HEK293 (cell line): Measurements from ENCODE around the gene WDFY2.
A peak's percentile ranks its signal among the peaks of the same experiment; 100 is the strongest.

Experiments
- CTCF ChIA-PET: fragments of 350-600 bp; formaldehyde crosslinking; extraction: SDS; loops from one replicate; lab custom pipeline; 2021; ENCODE audit warnings: antibody characterized with exemption; lab: Yijun Ruan, JAX
- POLR2A ChIA-PET: fragments of 300-600 bp; formaldehyde crosslinking; extraction: SDS; loops from one replicate; lab custom pipeline; 2020; ENCODE audit warnings: antibody characterized with exemption, inconsistent platforms; lab: Yijun Ruan, JAX
- H3K27ac ChIP-seq: fragments of 200-500 bp; sonication (Bioruptor generic); 2 replicates; pipeline ENCODE4 v1.5.1; 2014; ENCODE audit warnings: low read depth, low read length, control low read depth, inconsistent platforms; ENCODE audit errors: extremely low read depth
- H3K36me3 ChIP-seq, 2 experiments: fragments of 200-500 bp in 1 of 2; sonication (Bioruptor generic) in 1 of 2; 1 replicate in 1 of 2; 2 replicates in 1 of 2; pipeline ENCODE4 v1.5.1; 2014 to 2017; ENCODE audit warnings: inconsistent platforms in 2 of 2, low read length in 2 of 2; ENCODE audit not compliant: control insufficient read depth in 2 of 2, insufficient read depth in 1 of 2
- H3K4me1 ChIP-seq: fragments of 200-500 bp; sonication (Bioruptor generic); 2 replicates; pipeline ENCODE4 v1.5.1; 2014; ENCODE audit warnings: mild to moderate bottlenecking, low read length, inconsistent platforms; ENCODE audit not compliant: control insufficient read depth, insufficient read depth
- H3K4me3 ChIP-seq: 2 replicates; pipeline ENCODE4 v1.5.1; 2011; ENCODE audit warnings: low read depth, mild to moderate bottlenecking, control low read depth, low read length, moderate library complexity
- H3K9me3 ChIP-seq: fragments of 200-500 bp; sonication (Bioruptor generic); 2 replicates; pipeline ENCODE4 v1.5.1; 2014; ENCODE audit warnings: low read depth, low read length, inconsistent platforms; ENCODE audit not compliant: control insufficient read depth, insufficient read depth
- GLI2 ChIP-seq: fragments of 450-650 bp; formaldehyde crosslinking; IDR thresholded peaks from 2 replicates; pipeline ENCODE4; 2017; ENCODE audit warnings: missing biosample characterization, missing genetic modification characterization, low read depth, borderline replicate concordance
- GLIS2 ChIP-seq: fragments of 450-650 bp; formaldehyde crosslinking; IDR thresholded peaks from 2 replicates; pipeline ENCODE4 v1.5.1; 2016; ENCODE audit warnings: missing biosample characterization, missing genetic modification characterization
- PRDM4 ChIP-seq: fragments of 450-650 bp; formaldehyde crosslinking; IDR thresholded peaks from 2 replicates; pipeline ENCODE4 v1.5.1; 2017; ENCODE audit warnings: missing biosample characterization, missing genetic modification characterization
- SCRT2 ChIP-seq: fragments of 450-650 bp; formaldehyde crosslinking; IDR thresholded peaks from 2 replicates; pipeline ENCODE4 v1.5.1; 2016; ENCODE audit warnings: missing biosample characterization, missing genetic modification characterization
- SP7 ChIP-seq: fragments of 450-650 bp; formaldehyde crosslinking; IDR thresholded peaks from 2 replicates; pipeline ENCODE4 v1.5.1; 2016; ENCODE audit warnings: missing biosample characterization, missing genetic modification characterization
- ZBTB17 ChIP-seq: fragments of 450-650 bp; formaldehyde crosslinking; IDR thresholded peaks from 2 replicates; pipeline ENCODE4 v1.5.1; 2016; ENCODE audit warnings: missing biosample characterization, missing genetic modification characterization
- ZNF16 ChIP-seq: fragments of 450-650 bp; formaldehyde crosslinking; IDR thresholded peaks from 2 replicates; pipeline ENCODE4 v1.5.1; 2016; ENCODE audit warnings: low read depth, missing biosample characterization, missing genetic modification characterization
- ZNF239 ChIP-seq: fragments of 450-650 bp; formaldehyde crosslinking; IDR thresholded peaks from 2 replicates; pipeline ENCODE4 v1.5.1; 2016; ENCODE audit warnings: missing biosample characterization, missing genetic modification characterization
- ZNF302 ChIP-seq: fragments of 450-650 bp; formaldehyde crosslinking; IDR thresholded peaks from 2 replicates; pipeline ENCODE4 v1.5.1; 2016; ENCODE audit warnings: missing biosample characterization, missing genetic modification characterization, low read depth
- ZNF37A ChIP-seq: fragments of 450-650 bp; IDR thresholded peaks from 2 replicates; pipeline ENCODE4 v1.5.1; 2018; ENCODE audit warnings: missing biosample characterization, missing genetic modification characterization
- ZNF404 ChIP-seq: fragments of 450-650 bp; formaldehyde crosslinking; IDR thresholded peaks from 2 replicates; pipeline ENCODE4 v1.5.1; 2017; ENCODE audit warnings: missing biosample characterization, missing genetic modification characterization
- ZNF518A ChIP-seq: fragments of 450-650 bp; formaldehyde crosslinking; conservative IDR thresholded peaks from 2 replicates; pipeline ENCODE4 v1.5.1; 2016; ENCODE audit warnings: low read depth, missing biosample characterization, missing genetic modification characterization
- ZNF521 ChIP-seq: fragments of 450-650 bp; formaldehyde crosslinking; IDR thresholded peaks from 2 replicates; pipeline ENCODE4 v1.5.1; 2017; ENCODE audit warnings: missing biosample characterization, mild to moderate bottlenecking, missing genetic modification characterization
- ZNF548 ChIP-seq: fragments of 450-650 bp; formaldehyde crosslinking; IDR thresholded peaks from 2 replicates; pipeline ENCODE4 v1.5.1; 2016; ENCODE audit warnings: missing biosample characterization, missing genetic modification characterization
- ZNF645 ChIP-seq: fragments of 450-650 bp; formaldehyde crosslinking; IDR thresholded peaks from 2 replicates; pipeline ENCODE4; 2016; ENCODE audit warnings: missing biosample characterization, missing genetic modification characterization
- ZNF701 ChIP-seq: fragments of 450-650 bp; formaldehyde crosslinking; IDR thresholded peaks from 2 replicates; pipeline ENCODE4 v1.5.1; 2016; ENCODE audit warnings: missing biosample characterization, missing genetic modification characterization
- ZNF76 ChIP-seq: fragments of 450-650 bp; formaldehyde crosslinking; IDR thresholded peaks from 2 replicates; pipeline ENCODE4; 2016; ENCODE audit warnings: low read depth, missing biosample characterization, missing genetic modification characterization, borderline replicate concordance

Gene WDFY2

GRCh38 chr13:51644654-51645053 is 60.4 kb downstream of the WDFY2 start:
- Histone ChIP-seq H3K36me3 (no peaks in the 10 kb centered on the region), H3K9me3 (no peaks in the 10 kb centered on the region), H3K4me1 (peaks cover 20% of the 10 kb centered on the region), H3K4me3 (no peak overlapping the region), H3K27ac (no peak overlapping the region)
- ChIA-PET POLR2A (interaction anchor here (1.8 kb wide), 1 partner anchor 192 kb away, joined by 10 read pairs; the partner anchor contains the start of gene INTS6), CTCF (no interaction called here)
- TF ChIP-seq PRDM4 = peak; percentile 93
- TF ChIP-seq ZNF239 (tag by site-specific recombination) = no peak

- CTCF ChIA-PET = no interaction called here
- no peaks in the 10 kb centered on the region for H3K36me3 ChIP-seq
- no peaks in the 10 kb centered on the region for H3K9me3 ChIP-seq
- TF ChIP-seq SCRT2 (tag by site-specific recombination) = peak; percentile 36; the same call in 1 of the 2 replicates
- no peak for TF ChIP-seq ZNF404
- POLR2A ChIA-PET = interaction anchor here (1.8 kb wide), 1 partner anchor 192 kb away, joined by 10 read pairs; the partner anchor contains the start of gene INTS6
- H3K4me1 ChIP-seq = peaks cover 18% of the 10 kb centered on the region
- no peak overlapping the region for H3K27ac ChIP-seq
- H3K4me3 ChIP-seq = no peak overlapping the region
Measured at GRCh38 chr13:51645154-51645650, 60.9 kb downstream of the WDFY2 start.

- H3K27ac ChIP-seq = no peak overlapping the region
- POLR2A ChIA-PET = interaction anchor here (0.6 to 1.8 kb wide), 2 partner anchors 22 to 193 kb away, joined by 3 to 10 read pairs; partner anchors contain the start of gene INTS6
- CTCF ChIA-PET = interaction anchor here (0.5 kb wide), 1 partner anchor 184 kb away, joined by 3 read pairs; no protein-coding TSS in a partner anchor
Measured at GRCh38 chr13:51645761-51646670, 61.8 kb downstream of the WDFY2 start.

GRCh38 chr13:51647067-51647466 is 62.8 kb downstream of the WDFY2 start:
- ChIA-PET CTCF (interaction anchor here (1.1 kb wide), 1 partner anchor 17 kb away, joined by 3 read pairs; no protein-coding TSS in a partner anchor), POLR2A (no interaction called here)
- peaks cover 18% of the 10 kb centered on the region for H3K4me1 ChIP-seq
- H3K27ac ChIP-seq = no peak overlapping the region
- H3K9me3 ChIP-seq = no peaks in the 10 kb centered on the region
- H3K36me3 ChIP-seq = no peaks in the 10 kb centered on the region
- TF ChIP-seq ZNF701 (tag by site-specific recombination) (no peak), GLIS2 (no peak), GLI2 (no peak), ZNF645 (tag by site-specific recombination) (no peak), ZNF16 (tag by site-specific recombination) (no peak), ZNF518A (tag by site-specific recombination) (no peak)
- no peak overlapping the region for H3K4me3 ChIP-seq

More at GRCh38 chr13:51645761-51646670, 61.8 kb downstream of the WDFY2 start:
- Histone ChIP-seq H3K4me1 (peaks cover 18% of the 10 kb centered on the region), H3K9me3 (no peaks in the 10 kb centered on the region), H3K4me3 (no peak overlapping the region), H3K36me3 (no peaks in the 10 kb centered on the region)
- TF ChIP-seq ZNF37A (tag by site-specific recombination) = no peak
- TF ChIP-seq ZBTB17 (tag by site-specific recombination) = no peak
- no peak for TF ChIP-seq ZNF701 (tag by site-specific recombination)
- no peak for TF ChIP-seq ZNF521 (tag by site-specific recombination)
- no peak for TF ChIP-seq SP7
- TF ChIP-seq ZNF302 = no peak
- no peak for TF ChIP-seq ZNF548 (tag by site-specific recombination)
- TF ChIP-seq ZNF645 (tag by site-specific recombination) = no peak
- TF ChIP-seq ZNF76 = no peak
